HCT116 (cell line): ENCODE data around the gene GRM1. TPM values are rescaled to one million over a fixed set of nuclear protein-coding genes. Genes with fewer than 3 reads are reported as not detected.

Experiments used
- ATAC-seq: fragments of 200-7000 bp; cut with Tn5 transposase; 2 replicates; pipeline ENCODE4 v1.9.1; 2020; ENCODE audit warnings: mild to moderate bottlenecking, moderate library complexity
- BruUV-seq: library from RNA; stranded (reverse); fragments of 400-500 nt; replicated peaks from 2 replicates; lab custom pipeline; 2021; lab: Mats Ljungman, UMichigan
- CTCF ChIA-PET: fragments of 300-600 bp; sonication (Branson Sonifier 250); formaldehyde crosslinking; loops from one replicate; lab custom pipeline; 2021; ENCODE audit warnings: antibody characterized with exemption; lab: Charles Lee
- POLR2A ChIA-PET: fragments of 300-600, 350-600 bp; sonication (Branson Sonifier 250); formaldehyde crosslinking; loops from one replicate; lab custom pipeline; 2021; ENCODE audit warnings: antibody characterized with exemption; lab: Charles Lee
- RAD21 ChIA-PET, 2 experiments: fragments of 300-600 bp; sonication (Branson Sonifier 250); formaldehyde crosslinking; loops; one replicate each; lab custom pipeline; 2023; ENCODE audit warnings: low total read pairs in 2 of 2; ENCODE audit not compliant: uncharacterized antibody in 2 of 2, unreplicated experiment in 2 of 2, low non-redundant PET in 1 of 2; lab: Charles Lee
- DNase-seq: peaks from one replicate; pipeline ENCODE4 v3.0.0-alpha.2; 2010; ENCODE audit warnings: low read depth, low spot score
- H2AFZ ChIP-seq: fragments of 200-600 bp; shearing (Covaris generic), sonication (generic); 2 replicates; pipeline ENCODE4 v1.6.1; 2017; ENCODE audit warnings: low read depth, mixed run types, mixed read lengths, antibody characterized with exemption, low read length; ENCODE audit not compliant: poor library complexity, severe bottlenecking
- H3K27ac ChIP-seq: 2 replicates; pipeline ENCODE4 v1.5.1; 2012; ENCODE audit warnings: low read depth, low read length
- H3K27me3 ChIP-seq: fragments of 200-600 bp; sonication (generic); 2 replicates; pipeline ENCODE4 v1.6.1; 2016; ENCODE audit warnings: mixed run types, low read length, mixed read lengths; ENCODE audit not compliant: insufficient read depth
- H3K36me3 ChIP-seq, 2 experiments: fragments of 200-500 bp in 1 of 2; fragments of 200-600 bp in 1 of 2; sonication (Bioruptor generic) in 1 of 2; sonication (generic) in 1 of 2; 2 replicates each; pipeline versions ENCODE4 v1.5.1 to v1.6.1; 2014 to 2016; ENCODE audit warnings: low read length in 2 of 2, inconsistent platforms in 1 of 2, mixed read lengths in 1 of 2, mixed run types in 1 of 2; ENCODE audit not compliant: insufficient read depth in 2 of 2, control insufficient read depth in 1 of 2
- H3K4me1 ChIP-seq, 2 experiments: fragments of 200-600 bp in 1 of 2; sonication (generic) in 1 of 2; 2 replicates each; pipeline versions ENCODE4 v1.5.1 to v1.6.1; 2012 to 2017; ENCODE audit warnings: low read length in 2 of 2, inconsistent platforms in 1 of 2, mild to moderate bottlenecking in 1 of 2, mixed read lengths in 1 of 2, mixed run types in 1 of 2, moderate library complexity in 1 of 2; ENCODE audit not compliant: insufficient read depth in 2 of 2, control insufficient read depth in 1 of 2
- H3K4me2 ChIP-seq: fragments of 200-600 bp; sonication (generic); 2 replicates; pipeline ENCODE4 v1.6.1; 2017; ENCODE audit warnings: mixed run types, low read length, mixed read lengths
- H3K4me3 ChIP-seq, 2 experiments: fragments of 200-600 bp in 1 of 2; sonication (generic) in 1 of 2; replicated peaks in 1 of 2; 2 replicates each; pipeline ENCODE4 v1.5.1; 2011 to 2016; ENCODE audit warnings: low read length in 2 of 2, control low read depth in 1 of 2, low read depth in 1 of 2, mild to moderate bottlenecking in 1 of 2, mixed read lengths in 1 of 2, mixed run types in 1 of 2
- H3K79me2 ChIP-seq: fragments of 200-600 bp; sonication (generic); 2 replicates; pipeline ENCODE4 v1.6.1; 2017; ENCODE audit warnings: mild to moderate bottlenecking, mixed run types, low read length, moderate library complexity, mixed read lengths; ENCODE audit not compliant: insufficient read depth
- H3K9ac ChIP-seq: fragments of 200-600 bp; sonication (generic); 2 replicates; pipeline ENCODE4 v1.6.1; 2016; ENCODE audit warnings: low read length, mixed read lengths
- H3K9me2 ChIP-seq: fragments of 200-600 bp; sonication (generic), shearing (Covaris generic); 2 replicates; pipeline ENCODE4 v1.6.1; 2017; ENCODE audit warnings: mixed run types, mild to moderate bottlenecking, moderate library complexity; ENCODE audit not compliant: insufficient read depth
- H3K9me3 ChIP-seq, 2 experiments: fragments of 200-500 bp in 1 of 2; fragments of 200-600 bp in 1 of 2; sonication (Bioruptor generic) in 1 of 2; sonication (generic) in 1 of 2; 2 replicates each; pipeline ENCODE4 v1.6.1; 2014 to 2017; ENCODE audit warnings: low read length in 2 of 2, mixed read lengths in 2 of 2, inconsistent platforms in 1 of 2, low read depth in 1 of 2, mild to moderate bottlenecking in 1 of 2, mixed run types in 1 of 2, moderate library complexity in 1 of 2; ENCODE audit not compliant: control insufficient read depth in 1 of 2, insufficient read depth in 1 of 2
- H4K20me1 ChIP-seq: fragments of 200-600 bp; sonication (generic), shearing (Covaris generic); 2 replicates; pipeline ENCODE4 v1.6.1; 2017; ENCODE audit warnings: mixed run types, mild to moderate bottlenecking, moderate library complexity; ENCODE audit not compliant: insufficient read depth
- CBX3 ChIP-seq: IDR thresholded peaks from 2 replicates; pipeline ENCODE4 v1.6.1; 2012; ENCODE audit warnings: low read depth
- EZH2phosphoT487 ChIP-seq: fragments of 200-600 bp; IDR thresholded peaks from 2 replicates; pipeline ENCODE4 v1.6.1; 2018; ENCODE audit warnings: antibody characterized with exemption, borderline replicate concordance
- POLR2A ChIP-seq: IDR thresholded peaks from 2 replicates; pipeline ENCODE4 v1.7.0; 2011; ENCODE audit warnings: borderline replicate concordance; ENCODE audit not compliant: insufficient read depth, insufficient read length; ENCODE audit errors: extremely low read depth
- RAD21 ChIP-seq: IDR thresholded peaks from 2 replicates; pipeline ENCODE4 v1.6.1; 2012; ENCODE audit warnings: low read depth, mild to moderate bottlenecking
- SIN3A ChIP-seq: IDR thresholded peaks from 2 replicates; pipeline ENCODE4 v1.6.1; 2012; ENCODE audit warnings: low read depth
- SRF ChIP-seq: IDR thresholded peaks from 2 replicates; pipeline ENCODE4 v1.6.1; 2012; ENCODE audit warnings: low read depth
- YY1 ChIP-seq: IDR thresholded peaks from 2 replicates; pipeline ENCODE4 v1.6.1; 2011; ENCODE audit warnings: low read length, low read depth, moderate library complexity, mild to moderate bottlenecking; ENCODE audit not compliant: insufficient replicate concordance; ENCODE audit errors: extremely low read depth
- ZFX ChIP-seq: fragments of 450-650 bp; IDR thresholded peaks from 2 replicates; pipeline ENCODE4 v1.6.1; 2017
- intact Hi-C: fragments of 100-400 bp; cut with micrococcal nuclease; formaldehyde crosslinking; loops from 2 replicates; pipeline ENCODE4 v1.10.0; 2022
- total RNA-seq: library from RNA; stranded (reverse); gene quantifications from one replicate; pipeline ENCODE4 v1.2.1, GENCODE V29; 2021; ENCODE audit not compliant: unreplicated experiment
- TF ChIP-seq, protein P1 (sequence below): IDR thresholded peaks from 2 replicates; pipeline ENCODE4 v1.6.1; 2012
- TF ChIP-seq, protein P2 (sequence below): IDR thresholded peaks from 2 replicates; pipeline ENCODE4 v1.6.1; 2011; ENCODE audit warnings: mild to moderate bottlenecking, low read length, moderate library complexity; ENCODE audit not compliant: insufficient replicate concordance; ENCODE audit errors: extremely low read depth

The GRM1 gene
- total RNA-seq, 1 experiment from 2014 or later: not detected

DNA sequence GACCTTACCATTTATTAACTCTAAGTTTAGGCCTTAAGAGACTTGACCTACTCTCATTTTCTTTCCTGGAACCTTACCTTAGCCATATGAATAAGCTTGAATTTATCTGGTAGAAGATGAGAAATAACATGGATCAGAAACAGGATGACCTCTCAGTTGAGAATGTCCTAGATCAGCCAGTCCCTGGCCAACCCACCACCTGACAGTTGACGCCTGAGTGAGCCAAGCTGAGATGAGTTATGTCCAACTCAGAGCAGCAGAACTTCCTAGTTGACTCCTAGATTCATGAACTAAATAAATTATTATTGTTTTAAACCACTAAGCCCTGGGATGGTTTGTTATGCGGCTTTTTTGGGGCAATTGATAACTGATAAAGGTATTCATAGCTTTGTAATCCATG lies 281.8 kb downstream of the GRM1 start (continued):
- TF ChIP-seq, protein P1, sequence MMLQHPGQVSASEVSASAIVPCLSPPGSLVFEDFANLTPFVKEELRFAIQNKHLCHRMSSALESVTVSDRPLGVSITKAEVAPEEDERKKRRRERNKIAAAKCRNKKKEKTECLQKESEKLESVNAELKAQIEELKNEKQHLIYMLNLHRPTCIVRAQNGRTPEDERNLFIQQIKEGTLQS: no peak
- no peak for TF ChIP-seq POLR2A
- no peak for TF ChIP-seq EZH2phosphoT487
- TF ChIP-seq SRF: no peak
- TF ChIP-seq CBX3: no peak
- no peak for TF ChIP-seq ZFX

DNA sequence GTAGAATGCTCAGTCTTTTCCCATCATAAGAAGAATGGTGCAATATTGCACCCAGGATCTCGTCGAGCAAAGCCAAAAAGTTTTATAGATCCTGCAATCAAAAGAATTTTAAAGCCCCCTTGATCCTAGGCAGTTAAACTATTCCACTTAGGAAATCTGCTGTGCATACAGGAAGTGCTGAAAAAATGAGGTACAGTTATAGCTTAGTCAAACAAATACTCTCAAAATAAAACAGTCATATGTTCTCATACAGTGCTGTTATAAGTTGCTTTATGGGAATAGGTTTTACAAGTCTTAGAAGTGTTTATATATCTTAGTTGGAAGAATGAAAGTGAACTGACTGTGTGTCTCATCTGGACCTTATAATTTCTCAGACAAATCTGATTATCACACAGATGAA lies 282.2 kb downstream of the GRM1 start:
- Histone ChIP-seq H2AFZ (no peak overlapping the region), H3K79me2 (no peaks in the 10 kb centered on the region), H3K27ac (no peak overlapping the region)
- CTCF ChIA-PET: no interaction called here
- ATAC-seq (no peak), DNase-seq (no peak)
- no peak for TF ChIP-seq CBX3
- TF ChIP-seq YY1: no peak
- TF ChIP-seq RAD21: no peak
- TF ChIP-seq SIN3A: no peak
- no peak for TF ChIP-seq ZFX
- TF ChIP-seq, protein P2, sequence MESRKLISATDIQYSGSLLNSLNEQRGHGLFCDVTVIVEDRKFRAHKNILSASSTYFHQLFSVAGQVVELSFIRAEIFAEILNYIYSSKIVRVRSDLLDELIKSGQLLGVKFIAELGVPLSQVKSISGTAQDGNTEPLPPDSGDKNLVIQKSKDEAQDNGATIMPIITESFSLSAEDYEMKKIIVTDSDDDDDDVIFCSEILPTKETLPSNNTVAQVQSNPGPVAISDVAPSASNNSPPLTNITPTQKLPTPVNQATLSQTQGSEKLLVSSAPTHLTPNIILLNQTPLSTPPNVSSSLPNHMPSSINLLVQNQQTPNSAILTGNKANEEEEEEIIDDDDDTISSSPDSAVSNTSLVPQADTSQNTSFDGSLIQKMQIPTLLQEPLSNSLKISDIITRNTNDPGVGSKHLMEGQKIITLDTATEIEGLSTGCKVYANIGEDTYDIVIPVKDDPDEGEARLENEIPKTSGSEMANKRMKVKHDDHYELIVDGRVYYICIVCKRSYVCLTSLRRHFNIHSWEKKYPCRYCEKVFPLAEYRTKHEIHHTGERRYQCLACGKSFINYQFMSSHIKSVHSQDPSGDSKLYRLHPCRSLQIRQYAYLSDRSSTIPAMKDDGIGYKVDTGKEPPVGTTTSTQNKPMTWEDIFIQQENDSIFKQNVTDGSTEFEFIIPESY: no peak
- TF ChIP-seq SRF: no peak
- TF ChIP-seq, all 23 proteins: peak for 0
- no peaks in the 10 kb centered on the region; the same call in none of the 2 replicates for H3K27me3 ChIP-seq
- no peak overlapping the region for H3K9ac ChIP-seq
- no TSS peak for BruUV-seq
- H3K36me3 ChIP-seq: no peaks in the 10 kb centered on the region
- H3K4me3 ChIP-seq: no peak overlapping the region
- H3K4me1 ChIP-seq: no peaks in the 10 kb centered on the region
- no peak overlapping the region for H3K4me2 ChIP-seq
- intact Hi-C loops: no loop called here
- H4K20me1 ChIP-seq: no peaks in the 10 kb centered on the region
- no peaks in the 10 kb centered on the region for H3K9me2 ChIP-seq
- no peaks in the 10 kb centered on the region for H3K9me3 ChIP-seq
- POLR2A ChIA-PET: no interaction called here
- RAD21 ChIA-PET: no interaction called here
